Kidney epithelial cell (primary cell): Measurements from ENCODE around the gene RNU7-1. TPM values are rescaled to one million over a fixed set of nuclear protein-coding genes. Genes with fewer than 3 reads are reported as not detected.

Source experiments
- DNase-seq: peaks from one replicate; pipeline ENCODE4 v3.0.0-alpha.2; 2010; ENCODE audit warnings: low read depth
- H3K27me3 ChIP-seq: 2 replicates; pipeline ENCODE4 v1.6.0; 2011; ENCODE audit warnings: low read length; ENCODE audit not compliant: control insufficient read depth, insufficient read depth
- H3K36me3 ChIP-seq: 2 replicates; pipeline ENCODE4 v1.5.1; 2011; ENCODE audit warnings: low read length; ENCODE audit not compliant: control insufficient read depth, insufficient read depth
- H3K4me3 ChIP-seq: 2 replicates; pipeline ENCODE4 v1.5.1; 2011; ENCODE audit warnings: low read depth, mild to moderate bottlenecking, control low read depth, low read length
- total RNA-seq: library from RNA; depleted of rRNA; stranded (reverse); fragments of >200 nt; gene quantifications from 2 replicates; pipeline ENCODE4 v1.2.3, GENCODE V29; 2015
- TF ChIP-seq, protein P1 (sequence below): IDR thresholded peaks from 2 replicates; pipeline ENCODE4 v1.5.1; 2011; ENCODE audit warnings: mild to moderate bottlenecking, moderate library complexity, low read length, control low read depth, inconsistent platforms; ENCODE audit not compliant: insufficient read depth, poor library complexity, severe bottlenecking

RNU7-1 gene
- total RNA-seq, 1 donor from 2014 or later: not detected

DNA sequence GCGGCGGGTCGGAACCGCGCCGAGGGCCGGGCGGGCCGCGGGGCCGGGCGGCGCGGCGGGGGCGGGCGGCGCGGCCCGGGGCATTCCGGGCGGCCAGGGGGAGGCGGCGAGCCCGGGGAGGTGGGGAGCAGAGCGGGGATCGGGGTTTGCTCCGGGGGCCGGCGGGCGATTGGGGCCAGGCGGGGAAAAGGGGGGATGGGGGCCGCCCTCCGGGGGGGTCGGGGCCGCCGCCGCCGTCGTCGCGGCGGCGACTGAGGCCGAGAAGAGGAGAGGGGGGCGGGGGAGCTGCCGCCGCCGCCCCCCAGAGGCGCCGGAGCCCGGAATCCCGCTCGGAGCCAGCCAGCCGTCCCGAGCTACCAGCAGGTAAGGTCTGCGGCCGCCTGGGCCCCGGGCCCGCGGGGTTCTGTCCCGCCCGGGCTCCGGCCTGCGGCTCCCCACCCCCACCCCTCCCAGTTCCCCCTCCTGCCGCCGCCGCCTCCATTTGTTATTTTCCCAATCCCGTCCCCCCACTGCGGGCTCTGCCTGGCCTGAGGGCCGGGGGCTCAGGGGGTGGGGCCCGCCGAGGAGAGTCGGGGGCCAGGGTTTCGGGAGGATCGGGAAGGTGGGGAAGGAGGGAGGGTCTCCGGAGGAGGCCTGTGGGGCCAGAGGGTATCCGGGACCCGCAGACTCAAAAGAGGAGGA lies 15.5 kb upstream of the RNU7-1 start:
- Histone ChIP-seq H3K27me3 (no peaks in the 10 kb centered on the region), H3K4me3 (peak overlapping the region; percentile 87), H3K36me3 (no peaks in the 10 kb centered on the region)
- DNase-seq: no peak
- TF ChIP-seq, protein P1, sequence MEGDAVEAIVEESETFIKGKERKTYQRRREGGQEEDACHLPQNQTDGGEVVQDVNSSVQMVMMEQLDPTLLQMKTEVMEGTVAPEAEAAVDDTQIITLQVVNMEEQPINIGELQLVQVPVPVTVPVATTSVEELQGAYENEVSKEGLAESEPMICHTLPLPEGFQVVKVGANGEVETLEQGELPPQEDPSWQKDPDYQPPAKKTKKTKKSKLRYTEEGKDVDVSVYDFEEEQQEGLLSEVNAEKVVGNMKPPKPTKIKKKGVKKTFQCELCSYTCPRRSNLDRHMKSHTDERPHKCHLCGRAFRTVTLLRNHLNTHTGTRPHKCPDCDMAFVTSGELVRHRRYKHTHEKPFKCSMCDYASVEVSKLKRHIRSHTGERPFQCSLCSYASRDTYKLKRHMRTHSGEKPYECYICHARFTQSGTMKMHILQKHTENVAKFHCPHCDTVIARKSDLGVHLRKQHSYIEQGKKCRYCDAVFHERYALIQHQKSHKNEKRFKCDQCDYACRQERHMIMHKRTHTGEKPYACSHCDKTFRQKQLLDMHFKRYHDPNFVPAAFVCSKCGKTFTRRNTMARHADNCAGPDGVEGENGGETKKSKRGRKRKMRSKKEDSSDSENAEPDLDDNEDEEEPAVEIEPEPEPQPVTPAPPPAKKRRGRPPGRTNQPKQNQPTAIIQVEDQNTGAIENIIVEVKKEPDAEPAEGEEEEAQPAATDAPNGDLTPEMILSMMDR: no peak

GRCh38 chr12:6928703-6929407 lies 14.8 kb upstream of the RNU7-1 start:
- TF ChIP-seq, protein P1: no peak
- DNase-seq: no peak

DNA sequence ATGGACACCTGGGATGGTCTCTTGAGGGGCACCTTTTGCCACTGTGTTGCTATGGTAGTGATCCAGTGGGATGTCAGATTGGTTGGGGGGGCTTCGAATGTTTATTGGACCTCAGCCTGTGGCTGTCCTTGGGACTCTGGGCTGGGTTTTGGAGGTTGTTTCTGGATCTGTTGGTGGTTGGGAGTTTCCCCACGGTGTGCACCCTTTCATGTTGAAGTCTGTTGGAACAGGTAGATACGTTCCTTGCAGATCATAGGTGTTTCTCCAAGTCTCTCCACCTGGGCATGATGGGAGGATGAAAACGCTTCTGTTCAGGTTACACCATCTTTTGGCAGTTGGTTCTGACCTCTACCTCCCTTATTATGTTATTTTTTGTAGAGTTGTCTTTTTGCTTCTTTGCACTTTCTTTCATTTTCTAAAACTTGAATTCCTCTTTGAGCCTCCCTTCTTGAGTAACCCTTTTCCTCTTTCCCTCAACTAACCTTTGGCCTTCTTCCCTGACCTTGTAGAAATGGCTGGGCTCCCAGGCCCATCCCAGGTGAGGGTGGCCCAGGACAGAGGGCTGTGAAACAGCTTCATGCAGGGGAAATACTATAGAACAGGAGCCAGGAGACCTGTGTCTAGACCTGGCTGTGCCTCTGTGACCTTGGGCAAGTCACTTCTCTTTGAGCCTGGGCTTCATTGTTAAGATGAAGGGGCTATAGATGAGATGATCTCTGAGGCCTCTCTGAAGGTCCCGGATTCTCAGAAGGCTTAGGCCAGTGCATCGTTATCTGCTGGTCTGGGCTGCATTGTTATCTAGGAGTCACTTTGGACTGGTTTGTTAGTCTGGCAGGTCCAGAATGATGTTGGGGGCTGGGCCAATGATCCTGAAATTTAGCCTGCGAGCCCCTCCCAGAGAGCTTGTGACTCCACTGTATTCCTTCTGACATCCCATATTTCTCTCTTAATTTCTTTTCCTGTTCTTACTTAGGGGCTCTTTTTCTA lies 13.9 kb upstream of the RNU7-1 start:
- no peaks in the 10 kb centered on the region for H3K27me3 ChIP-seq
- H3K36me3 ChIP-seq: no peaks in the 10 kb centered on the region
- peak overlapping the region; percentile 87 for H3K4me3 ChIP-seq
- no peak for DNase-seq
- TF ChIP-seq, protein P1: no peak

More at GRCh38 chr12:6928703-6929407, 14.8 kb upstream of the RNU7-1 start:
- Histone ChIP-seq H3K27me3 (no peaks in the 10 kb centered on the region), H3K4me3 (peak overlapping the region; percentile 87), H3K36me3 (no peaks in the 10 kb centered on the region)

DNA sequence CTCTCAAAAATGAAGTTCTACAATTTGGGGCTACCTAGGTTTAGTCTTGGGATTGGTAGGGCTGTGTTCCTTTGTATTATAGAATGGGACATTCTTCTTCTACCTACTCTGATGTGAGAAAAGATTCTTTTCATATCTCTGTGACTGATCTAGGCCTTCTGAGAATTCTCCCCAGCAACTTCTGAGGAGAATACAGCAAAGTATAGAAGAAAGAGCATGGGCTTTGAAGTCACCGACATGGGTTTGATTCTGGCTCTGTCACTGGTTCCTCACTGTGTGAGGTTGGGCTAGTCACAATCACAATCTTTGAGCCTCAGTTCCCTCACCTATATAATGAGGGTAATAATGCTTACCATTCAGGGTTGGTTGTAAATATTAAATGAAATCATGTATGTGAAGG lies 10.8 kb upstream of the RNU7-1 start:
- no peaks in the 10 kb centered on the region for H3K36me3 ChIP-seq
- no peak overlapping the region for H3K4me3 ChIP-seq
- no peaks in the 10 kb centered on the region for H3K27me3 ChIP-seq
- DNase-seq: no peak
- TF ChIP-seq, protein P1: no peak

- Histone ChIP-seq H3K4me3 (no peak overlapping the region), H3K36me3 (no peaks in the 10 kb centered on the region), H3K27me3 (no peaks in the 10 kb centered on the region)
- no peak for DNase-seq
- TF ChIP-seq, protein P1: no peak
Observed at GRCh38 chr12:6934110-6934509, 9.5 kb upstream of the RNU7-1 start.
